Hypothalamus (tissue), 51 donors: ENCODE measurements around the gene CCDC141.
"Not testable (repeated sequence)": the region's sequence is repeated elsewhere in the genome, so short reads cannot be mapped to it uniquely, and the experiment has no call there.

Experiments
- DNase-seq, 51 donors: peaks; one replicate each; lab custom pipeline; 2025; lab: John Stamatoyannopoulos, UW

The CCDC141 gene

GRCh38 chr2:178982652-178983051 lies 67.3 kb downstream of the CCDC141 start:
- not testable (repeated sequence) for DNase-seq

DNA sequence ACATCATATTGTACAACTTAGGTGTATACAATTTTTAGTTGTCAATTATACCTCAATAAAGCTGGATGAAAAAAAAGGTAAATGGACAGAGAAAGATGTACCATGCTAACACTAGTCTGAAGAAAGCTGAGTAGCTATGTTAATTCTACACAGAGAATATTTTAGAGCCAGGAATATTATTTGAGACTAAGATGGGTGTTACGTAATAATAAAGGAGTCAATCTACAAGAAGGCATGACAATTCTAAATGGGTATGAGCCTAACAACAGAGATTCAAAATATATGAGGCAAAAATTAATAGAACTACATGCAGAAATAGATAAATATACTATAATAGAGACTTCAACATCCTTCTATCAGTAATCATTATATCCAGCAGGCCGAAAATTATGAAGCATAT lies 69.1 kb downstream of the CCDC141 start:
- no peak for DNase-seq

GRCh38 chr2:178978667-178979066 lies 71.3 kb downstream of the CCDC141 start:
- DNase-seq = no peak

- no peak for DNase-seq
Observed at GRCh38 chr2:178976351-178976750, 73.6 kb downstream of the CCDC141 start.

DNA sequence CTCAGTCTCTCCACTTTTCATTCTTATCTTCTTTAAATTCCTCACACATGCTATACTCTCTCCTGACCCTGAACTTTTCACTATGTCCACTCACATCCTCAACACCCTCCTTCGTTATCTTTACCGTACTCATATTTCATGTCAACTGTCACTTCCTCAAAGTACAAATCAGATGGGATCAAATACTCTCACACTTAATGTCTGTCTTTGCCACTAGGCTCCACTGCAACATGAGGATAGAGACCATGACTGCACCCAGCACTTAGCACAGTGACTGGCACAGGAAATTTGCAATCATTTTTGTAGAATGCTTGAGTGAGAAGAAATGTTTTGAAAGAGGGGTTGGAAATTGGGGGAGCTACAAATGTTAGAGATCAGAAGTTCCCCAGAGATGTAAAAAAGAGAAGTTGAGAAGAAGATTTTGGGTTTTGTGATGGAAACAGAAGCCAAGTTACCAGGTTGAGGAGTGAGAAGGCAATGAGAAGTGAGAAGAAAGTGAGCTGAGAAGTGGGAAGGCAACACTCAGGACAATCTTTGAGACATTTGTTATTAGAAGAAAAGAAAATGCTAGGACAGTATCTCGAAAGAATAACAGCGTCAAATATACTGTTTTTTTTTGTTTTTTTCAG lies 87.0 kb downstream of the CCDC141 start:
- no peak for DNase-seq

DNA sequence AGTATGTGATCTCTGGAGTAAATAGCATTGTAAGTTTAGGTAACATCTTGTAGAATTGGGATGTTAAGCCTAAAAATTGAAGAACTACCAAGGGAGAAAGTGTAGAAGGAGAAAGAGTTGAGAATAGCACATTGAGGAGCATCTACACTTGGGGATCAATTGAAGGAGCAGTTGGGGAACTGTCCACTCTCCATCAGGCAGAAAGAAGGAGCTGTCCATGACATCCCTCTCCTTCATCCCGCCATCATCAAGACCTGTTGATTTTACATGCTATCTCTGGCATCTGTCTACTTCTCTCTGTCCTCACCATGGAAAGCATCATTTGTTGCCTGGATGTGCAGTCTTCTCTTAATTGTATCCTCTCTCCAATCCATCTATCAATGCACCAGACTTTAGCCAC lies 87.8 kb downstream of the CCDC141 start:
- no peak for DNase-seq

- no peak for DNase-seq
Observed at GRCh38 chr2:178954049-178954448, 95.9 kb downstream of the CCDC141 start.

DNA sequence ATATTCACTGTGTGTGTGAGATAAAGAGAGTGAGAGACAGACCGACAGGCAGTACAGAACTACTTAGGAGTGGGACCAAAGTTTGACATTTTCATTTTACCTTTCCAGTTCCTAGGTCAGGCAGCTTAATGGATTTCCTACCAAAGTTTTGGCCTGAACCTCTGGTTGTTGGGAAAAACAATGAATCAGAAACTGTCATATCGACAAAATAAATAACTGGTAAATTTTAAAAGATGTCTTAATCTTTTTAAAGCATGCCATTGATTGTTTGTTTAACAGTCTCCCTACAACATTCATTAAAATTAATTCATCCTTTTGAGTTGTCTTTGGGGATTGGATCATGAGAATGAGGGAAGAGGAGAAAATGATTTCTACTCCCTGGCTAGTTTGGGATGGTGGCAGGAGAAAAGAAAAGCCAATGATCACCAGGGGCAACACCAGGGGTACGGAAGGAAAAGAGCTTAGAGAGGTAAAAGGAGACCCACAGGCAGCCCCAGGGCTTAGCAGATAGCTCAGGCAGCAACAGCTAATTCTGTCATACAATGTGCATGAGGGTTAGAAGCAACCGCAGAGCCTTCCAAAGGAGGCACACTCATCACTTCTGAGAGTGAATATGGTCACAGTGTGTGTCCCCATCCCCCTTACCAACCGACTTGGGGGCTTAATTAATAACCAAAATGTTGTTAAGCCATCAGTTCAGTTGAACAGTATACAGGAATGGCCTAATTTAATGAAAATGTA lies 98.5 kb downstream of the CCDC141 start:
- DNase-seq = no peak

- no peak for DNase-seq
Observed at GRCh38 chr2:178949584-178949983, 100.4 kb downstream of the CCDC141 start.

GRCh38 chr2:178949151-178949550 lies 100.8 kb downstream of the CCDC141 start:
- no peak for DNase-seq

DNA sequence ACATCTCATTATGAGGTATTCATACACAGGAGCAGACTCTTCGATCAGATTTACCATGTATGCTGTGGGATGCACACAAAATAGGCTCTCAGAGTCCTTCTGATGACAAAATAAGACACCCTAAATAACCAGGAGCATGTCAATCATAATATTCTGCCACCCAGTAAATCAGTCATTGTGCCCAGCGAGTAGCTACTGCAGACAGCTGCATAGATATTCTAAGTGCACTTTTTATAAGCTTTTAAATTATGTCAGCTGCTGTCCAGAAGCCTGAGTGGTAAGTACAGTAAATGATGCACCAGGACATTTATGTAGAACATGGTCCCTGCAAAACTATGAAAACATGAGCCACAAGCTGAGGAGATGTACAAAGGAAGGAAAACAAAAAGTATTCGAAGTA lies 102.9 kb downstream of the CCDC141 start:
- DNase-seq = no peak

DNA sequence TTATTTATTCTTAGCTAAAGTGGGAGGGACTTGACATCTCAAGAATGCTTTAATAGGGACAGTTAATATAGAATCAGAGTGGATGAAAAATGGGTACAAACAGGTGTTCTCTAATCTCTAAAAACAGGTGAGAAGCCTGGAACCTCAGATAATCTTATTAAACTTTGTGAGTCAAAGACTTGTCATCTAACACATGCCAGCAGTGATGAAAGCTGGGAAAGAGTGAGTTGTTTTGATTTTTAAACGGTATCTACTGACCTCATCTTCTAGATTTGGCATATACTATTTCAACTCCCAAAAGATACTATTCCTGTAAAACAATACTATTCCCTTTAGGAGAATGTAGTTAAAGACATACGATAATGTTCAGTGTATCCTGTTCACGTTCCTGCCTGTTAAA lies 103.4 kb downstream of the CCDC141 start:
- DNase-seq = no peak

- no peak for DNase-seq
Observed at GRCh38 chr2:178943745-178944144, 106.2 kb downstream of the CCDC141 start.

DNA sequence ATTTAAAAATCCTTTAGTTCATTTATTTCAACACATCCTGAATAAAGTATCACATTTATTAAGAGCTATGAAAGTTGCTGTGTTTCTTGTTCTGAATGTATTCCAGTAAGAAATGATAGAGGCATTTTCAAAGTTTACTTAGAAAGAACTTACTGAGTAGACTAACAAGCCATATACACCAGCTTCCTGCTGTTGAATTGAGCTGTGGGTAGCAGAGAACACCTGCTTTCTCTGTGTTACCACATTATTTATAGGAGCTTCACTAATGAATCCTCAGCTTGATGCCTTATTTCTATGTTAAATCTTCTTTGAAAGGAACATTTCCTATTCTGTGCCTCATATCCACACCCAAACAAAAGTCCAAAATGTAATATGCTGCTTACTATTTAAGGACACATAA lies 115.4 kb downstream of the CCDC141 start:
- DNase-seq = no peak

DNA sequence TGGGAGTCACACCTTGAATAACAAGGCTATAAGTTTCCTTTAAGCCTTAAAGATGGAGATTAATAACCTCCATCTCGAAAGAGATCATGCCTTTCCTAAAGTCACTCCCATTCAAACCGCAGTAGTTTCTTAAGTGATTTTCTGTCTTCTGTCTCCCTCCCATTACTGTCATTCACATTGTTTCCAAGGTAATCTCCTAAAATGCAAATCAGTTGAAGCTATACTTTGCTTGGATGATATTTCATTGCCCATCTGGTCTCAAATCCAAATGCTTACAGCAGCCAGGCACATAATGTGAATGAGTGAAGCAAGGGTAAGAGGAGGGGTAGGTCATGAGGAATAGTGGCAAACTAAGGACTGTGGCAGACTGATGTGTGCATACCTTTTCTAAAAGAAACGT lies 116.4 kb downstream of the CCDC141 start:
- no peak for DNase-seq

DNA sequence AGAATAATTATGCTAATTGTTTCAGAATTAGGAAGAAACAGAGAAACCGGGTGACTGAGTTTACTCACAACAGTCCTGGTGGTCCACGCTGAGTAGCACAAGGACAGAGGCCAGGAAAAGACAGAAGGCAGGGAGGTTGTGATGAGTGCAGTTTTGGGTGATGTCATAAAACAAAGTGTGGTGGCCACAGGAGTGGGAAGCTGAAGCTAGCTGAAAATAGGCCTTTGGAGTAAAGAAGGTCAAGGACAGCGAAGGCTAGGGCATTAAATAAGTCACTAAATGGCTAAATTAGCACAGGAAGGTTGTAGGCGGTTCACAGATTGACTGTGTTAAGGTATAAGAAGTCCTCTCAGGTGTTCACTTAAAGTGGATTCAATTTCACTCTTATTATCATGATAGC lies 121.9 kb downstream of the CCDC141 start:
- DNase-seq = no peak

DNA sequence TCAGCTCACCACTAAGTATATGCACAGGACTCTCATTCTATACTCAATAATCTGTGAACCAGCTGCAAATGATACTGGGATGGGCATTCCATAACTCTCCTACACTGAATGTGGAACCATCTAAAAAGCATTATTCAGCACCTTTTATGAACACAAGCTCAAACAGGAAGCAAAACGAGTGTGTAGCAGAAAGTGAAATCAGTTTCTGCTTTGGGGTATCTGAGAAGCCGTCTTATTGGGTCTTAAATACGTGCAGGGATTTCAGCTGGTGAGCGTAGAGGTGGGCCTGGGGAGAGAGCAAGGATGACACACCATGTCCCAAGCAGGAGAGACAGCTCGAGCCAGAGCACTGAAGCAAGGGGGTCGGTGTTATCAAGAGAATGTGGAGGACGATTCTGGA lies 122.8 kb downstream of the CCDC141 start:
- DNase-seq = no peak

DNA sequence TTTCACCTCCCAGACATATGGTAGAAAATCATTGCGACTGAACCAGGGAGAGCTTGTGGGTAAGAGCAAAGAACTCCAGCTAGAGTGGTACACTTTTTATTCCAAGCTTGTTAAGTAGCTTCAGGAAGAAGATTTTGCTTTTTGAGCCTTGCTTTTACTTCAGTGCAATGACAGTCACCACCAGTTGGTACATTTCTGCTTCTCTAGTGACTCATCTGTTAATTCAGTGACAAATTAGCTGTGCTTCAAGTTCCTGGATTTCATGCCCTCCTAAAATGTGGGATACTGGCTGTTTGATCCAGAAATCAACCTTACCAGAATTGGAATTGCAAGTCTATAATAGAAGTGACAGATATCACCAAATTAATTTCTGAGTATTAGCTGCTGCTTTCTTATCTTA lies 125.1 kb downstream of the CCDC141 start:
- peak in 1 of 51 donors; percentile 9 for DNase-seq

DNA sequence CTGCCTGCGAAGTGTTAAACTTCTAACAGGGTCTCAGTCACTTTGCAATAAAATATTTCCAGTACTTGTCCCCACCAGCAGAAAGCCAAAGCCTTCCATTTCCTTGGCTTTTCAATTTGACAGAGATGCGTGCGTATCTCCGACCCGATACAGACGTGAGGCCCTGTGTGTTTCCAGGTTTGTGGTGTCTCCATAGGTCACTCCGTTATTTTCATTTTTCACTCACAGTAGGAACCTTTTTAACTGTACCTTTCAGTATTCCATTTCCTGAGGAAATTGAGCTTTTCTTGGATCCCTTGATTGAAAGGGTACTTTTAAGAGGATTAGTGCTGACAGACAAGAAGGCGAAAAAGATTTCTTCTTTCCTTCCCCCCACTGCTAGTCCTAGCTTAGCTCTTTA lies 126.4 kb downstream of the CCDC141 start:
- DNase-seq = no peak

DNA sequence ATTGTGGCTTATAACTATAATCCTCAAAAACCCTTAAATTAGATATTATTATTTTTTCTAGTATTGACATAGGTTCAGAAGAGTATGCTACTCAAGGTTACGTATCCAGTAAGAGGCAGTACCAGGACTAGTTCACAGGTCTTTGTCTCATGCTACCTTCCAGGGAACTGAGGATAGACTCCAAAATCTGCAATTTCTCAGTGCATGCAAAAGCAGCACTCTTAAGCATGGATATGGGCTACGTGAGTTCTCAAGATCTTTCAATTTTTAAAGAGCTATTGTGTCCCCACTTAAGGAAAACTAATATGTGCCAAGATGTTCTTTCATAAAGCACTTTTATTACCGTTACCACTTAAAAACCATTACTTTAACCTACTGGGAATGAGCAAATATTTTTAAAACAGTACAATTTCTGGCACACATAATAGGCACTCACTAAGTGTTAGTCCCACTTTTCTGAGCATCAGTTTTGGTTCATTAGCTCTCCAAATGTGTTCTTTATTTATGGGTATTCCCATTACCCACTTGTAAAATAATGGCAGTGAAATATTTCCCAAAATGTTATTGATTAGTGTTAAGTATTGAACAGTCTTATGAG lies 128.9 kb downstream of the CCDC141 start:
- DNase-seq = no peak

DNA sequence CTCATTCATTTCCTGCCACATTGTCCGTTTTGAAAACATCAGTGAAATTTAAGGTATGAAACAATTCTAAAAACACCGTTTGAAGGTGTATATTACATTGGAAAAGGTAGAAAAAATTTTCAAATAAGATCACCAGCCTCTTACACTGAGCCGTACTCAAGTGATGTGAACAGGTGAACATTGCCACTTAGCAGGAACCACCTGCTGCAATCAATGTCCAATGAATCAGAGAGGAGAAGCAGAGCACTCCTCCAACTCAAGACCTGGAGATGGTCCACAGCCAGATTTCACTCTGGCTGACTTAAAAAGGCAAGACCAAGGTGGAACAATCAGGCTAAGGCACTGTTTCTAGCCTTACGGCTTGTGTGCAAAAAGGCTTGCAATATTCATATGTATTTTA lies 132.4 kb downstream of the CCDC141 start:
- DNase-seq = no peak
